Measurements from ENCODE around the gene REX1BD. TPM values are rescaled to one million over a fixed set of nuclear protein-coding genes. Genes with fewer than 3 reads are reported as not detected.
A peak's percentile ranks its signal among the peaks of the same experiment; 100 is the strongest.

Gene REX1BD
- total RNA-seq, 1 donor from 2014 or later, result 85.9 TPM

GRCh38 chr19:18608805-18609716, 20.5 kb downstream of the REX1BD start:
- no peak for TF ChIP-seq CTCF (IDR thresholded peaks at IDR 0.05)
- Mint-ChIP-seq H3K36me3 (ENCODE audit: low read depth) (no peaks in the 10 kb centered on the region), H3K9me3 (no peaks in the 10 kb centered on the region), H3K27me3 (peaks cover 54% of the 10 kb centered on the region), H3K4me1 (peaks cover 38% of the 10 kb centered on the region), H3K27ac (no peak overlapping the region), H3K4me3 (no peak overlapping the region)
- CTCF ChIA-PET, result no interaction called here
- ATAC-seq (ENCODE audit: low read depth) (no peak), DNase-seq (no peak)
- POLR2A ChIA-PET, result interaction anchor here (0.6 kb wide), 1 partner anchor 115 kb away, joined by 7 read pairs; no protein-coding TSS in a partner anchor
- intact Hi-C loops (cut with micrococcal nuclease), result no loop called here

- TF ChIP-seq CTCF (IDR thresholded peaks at IDR 0.05), result no peak
- Mint-ChIP-seq H3K36me3 (ENCODE audit: low read depth) (no peaks in the 10 kb centered on the region), H3K4me3 (no peak overlapping the region), H3K9me3 (no peaks in the 10 kb centered on the region), H3K27me3 (peaks cover 59% of the 10 kb centered on the region), H3K27ac (no peak overlapping the region), H3K4me1 (peaks cover 38% of the 10 kb centered on the region)
- POLR2A ChIA-PET, result interaction anchor here (0.6 to 0.7 kb wide), 2 partner anchors 8 to 116 kb away, joined by 3 to 7 read pairs; no protein-coding TSS in a partner anchor
- ATAC-seq (ENCODE audit: low read depth) (no peak), DNase-seq (no peak)
- intact Hi-C loops (cut with micrococcal nuclease), result loop anchor here (5.0 kb wide), 1 partner anchor 183 kb away; the partner anchor contains the start of gene COMP
- CTCF ChIA-PET, result no interaction called here
These were observed 21.1 kb downstream of the REX1BD start for GRCh38 chr19:18609717-18610051.

DNA sequence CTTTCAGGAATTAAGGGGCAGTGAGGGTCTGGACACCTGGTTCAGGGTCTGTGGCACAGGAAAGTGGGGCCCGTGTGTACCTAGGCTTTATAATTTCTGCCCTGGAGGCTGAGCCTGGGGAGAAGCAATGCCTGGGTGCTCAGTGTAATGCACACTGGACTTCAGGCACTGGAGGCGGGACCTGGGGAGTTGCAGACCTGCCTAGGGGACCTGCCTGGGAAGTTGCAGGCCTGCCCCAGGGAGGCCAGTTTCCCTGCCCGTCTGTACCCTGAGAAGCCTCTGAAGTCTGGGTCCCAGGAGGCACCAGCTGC, 21.6 kb downstream of the REX1BD start:
- H3K27ac Mint-ChIP-seq, result no peak overlapping the region
- ChIA-PET CTCF (no interaction called here), POLR2A (interaction anchor here (0.7 kb wide), 1 partner anchor 8 kb away, joined by 3 read pairs; no protein-coding TSS in a partner anchor)
- peaks cover 57% of the 10 kb centered on the region for H3K27me3 Mint-ChIP-seq
- no peak for TF ChIP-seq CTCF (IDR thresholded peaks at IDR 0.05)
- DNase-seq (no peak), ATAC-seq (ENCODE audit: low read depth) (no peak)
- intact Hi-C loops (cut with micrococcal nuclease), result loop anchor here (5.0 kb wide), 1 partner anchor 182 kb away; the partner anchor contains the start of gene COMP
- H3K4me1 Mint-ChIP-seq, result peaks cover 38% of the 10 kb centered on the region
- no peaks in the 10 kb centered on the region for H3K36me3 Mint-ChIP-seq (ENCODE audit: low read depth)
- H3K9me3 Mint-ChIP-seq, result no peaks in the 10 kb centered on the region
- H3K4me3 Mint-ChIP-seq, result no peak overlapping the region

- ChIA-PET CTCF (no interaction called here), POLR2A (interaction anchor here (0.7 kb wide), 1 partner anchor 7 kb away, joined by 3 read pairs; no protein-coding TSS in a partner anchor)
- ATAC-seq (ENCODE audit: low read depth), result no peak
- no peaks in the 10 kb centered on the region for H3K36me3 Mint-ChIP-seq (ENCODE audit: low read depth)
- no peak overlapping the region for H3K27ac Mint-ChIP-seq
- H3K4me3 Mint-ChIP-seq, result peak overlapping the region; percentile 57
- intact Hi-C loops (cut with micrococcal nuclease), result loop anchor here (5.0 kb wide), 1 partner anchor 182 kb away; the partner anchor contains the start of gene COMP
- no peak for DNase-seq
- TF ChIP-seq CTCF (IDR thresholded peaks at IDR 0.05), result no peak
- no peaks in the 10 kb centered on the region for H3K9me3 Mint-ChIP-seq
- H3K4me1 Mint-ChIP-seq, result peaks cover 34% of the 10 kb centered on the region
- peaks cover 56% of the 10 kb centered on the region for H3K27me3 Mint-ChIP-seq
These were observed 22.1 kb downstream of the REX1BD start for GRCh38 chr19:18610556-18611326.
